ENCODE results near the gene AKAP6. TPM values are rescaled to one million over a fixed set of nuclear protein-coding genes. Genes with fewer than 3 reads are reported as not detected.

The AKAP6 gene
- total and polyA plus RNA-seq, 2 experiments from 2014 or later, result 0.38 to 0.42 TPM

DNA sequence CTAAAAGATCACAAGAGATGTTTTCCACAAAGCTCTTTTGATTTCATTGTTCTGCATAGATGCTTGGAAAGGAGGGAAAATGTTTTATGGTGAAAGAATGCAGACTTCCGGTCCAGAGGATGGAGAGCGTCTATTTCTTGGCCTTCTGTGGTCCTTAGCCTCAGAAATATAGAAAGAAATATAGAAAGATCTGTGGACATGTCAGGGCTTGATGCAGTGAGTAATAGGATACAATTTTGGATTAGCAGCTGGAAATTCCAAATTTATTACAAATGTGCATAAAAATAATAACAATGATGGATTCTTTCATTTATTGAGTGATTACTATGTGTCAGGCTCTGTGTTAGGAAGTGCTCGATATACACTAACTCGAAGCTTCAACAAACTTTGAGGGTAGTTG is 20.2 kb downstream of the AKAP6 start:
- Histone ChIP-seq H3K79me2 (replicated peaks; ENCODE audit: insufficient read depth) (no peaks in the 10 kb centered on the region), H3K4me2 (no peak overlapping the region), H3F3A (replicated peaks; ENCODE audit: low read depth) (no peaks in the 10 kb centered on the region), H4K20me1 (replicated peaks; ENCODE audit: insufficient read depth) (no peaks in the 10 kb centered on the region), H3K4me3 (no peak overlapping the region), H3K36me3 (ENCODE audit: insufficient read depth) (no peaks in the 10 kb centered on the region; the same call in 1 of the 2 replicates), H3K27ac (ENCODE audit: low read depth) (no peak overlapping the region), H3K9me2 (ENCODE audit: insufficient read depth) (peaks cover 6% of the 10 kb centered on the region; the same call in 1 of the 2 replicates), H3K27me3 (ENCODE audit: insufficient read depth) (no peaks in the 10 kb centered on the region), H2AFZ (no peak overlapping the region), H3K4me1 (ENCODE audit: insufficient read depth) (no peaks in the 10 kb centered on the region)
- no peak overlapping the region for H3K4me3 Mint-ChIP-seq
- no peaks in the 10 kb centered on the region for H3K9me3 Mint-ChIP-seq
- no peaks in the 10 kb centered on the region for H3K4me1 Mint-ChIP-seq
- no peak overlapping the region for H3K27ac Mint-ChIP-seq
- H3K27me3 Mint-ChIP-seq (ENCODE audit: insufficient read depth, low read depth, poor library complexity), result peaks cover 5% of the 10 kb centered on the region
- no peak for ATAC-seq
- DNase-seq (ENCODE audit: low spot score), result no peak
- no peaks in the 10 kb centered on the region for H3K36me3 Mint-ChIP-seq (ENCODE audit: low read depth)
- TF ChIP-seq CREB1 (CRISPR knock-in tag; IDR thresholded peaks at IDR 0.05; ENCODE audit: low read depth) (no peak), ZNF462 (CRISPR knock-in tag; IDR thresholded peaks at IDR 0.05) (no peak), EZH2 (IDR thresholded peaks at IDR 0.05; ENCODE audit: low read depth, unreplicated experiment) (no peak), ZNF114 (CRISPR knock-in tag; IDR thresholded peaks at IDR 0.05) (no peak), STAT1 (IDR thresholded peaks at IDR 0.05; ENCODE audit: unreplicated experiment) (no peak), EZH2phosphoT487 (IDR thresholded peaks at IDR 0.05; ENCODE audit: unreplicated experiment) (no peak)
- TF ChIP-seq, protein P1, sequence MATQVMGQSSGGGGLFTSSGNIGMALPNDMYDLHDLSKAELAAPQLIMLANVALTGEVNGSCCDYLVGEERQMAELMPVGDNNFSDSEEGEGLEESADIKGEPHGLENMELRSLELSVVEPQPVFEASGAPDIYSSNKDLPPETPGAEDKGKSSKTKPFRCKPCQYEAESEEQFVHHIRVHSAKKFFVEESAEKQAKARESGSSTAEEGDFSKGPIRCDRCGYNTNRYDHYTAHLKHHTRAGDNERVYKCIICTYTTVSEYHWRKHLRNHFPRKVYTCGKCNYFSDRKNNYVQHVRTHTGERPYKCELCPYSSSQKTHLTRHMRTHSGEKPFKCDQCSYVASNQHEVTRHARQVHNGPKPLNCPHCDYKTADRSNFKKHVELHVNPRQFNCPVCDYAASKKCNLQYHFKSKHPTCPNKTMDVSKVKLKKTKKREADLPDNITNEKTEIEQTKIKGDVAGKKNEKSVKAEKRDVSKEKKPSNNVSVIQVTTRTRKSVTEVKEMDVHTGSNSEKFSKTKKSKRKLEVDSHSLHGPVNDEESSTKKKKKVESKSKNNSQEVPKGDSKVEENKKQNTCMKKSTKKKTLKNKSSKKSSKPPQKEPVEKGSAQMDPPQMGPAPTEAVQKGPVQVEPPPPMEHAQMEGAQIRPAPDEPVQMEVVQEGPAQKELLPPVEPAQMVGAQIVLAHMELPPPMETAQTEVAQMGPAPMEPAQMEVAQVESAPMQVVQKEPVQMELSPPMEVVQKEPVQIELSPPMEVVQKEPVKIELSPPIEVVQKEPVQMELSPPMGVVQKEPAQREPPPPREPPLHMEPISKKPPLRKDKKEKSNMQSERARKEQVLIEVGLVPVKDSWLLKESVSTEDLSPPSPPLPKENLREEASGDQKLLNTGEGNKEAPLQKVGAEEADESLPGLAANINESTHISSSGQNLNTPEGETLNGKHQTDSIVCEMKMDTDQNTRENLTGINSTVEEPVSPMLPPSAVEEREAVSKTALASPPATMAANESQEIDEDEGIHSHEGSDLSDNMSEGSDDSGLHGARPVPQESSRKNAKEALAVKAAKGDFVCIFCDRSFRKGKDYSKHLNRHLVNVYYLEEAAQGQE (IDR thresholded peaks at IDR 0.05; ENCODE audit: unreplicated experiment), result no peak
- TF ChIP-seq, protein P2, sequence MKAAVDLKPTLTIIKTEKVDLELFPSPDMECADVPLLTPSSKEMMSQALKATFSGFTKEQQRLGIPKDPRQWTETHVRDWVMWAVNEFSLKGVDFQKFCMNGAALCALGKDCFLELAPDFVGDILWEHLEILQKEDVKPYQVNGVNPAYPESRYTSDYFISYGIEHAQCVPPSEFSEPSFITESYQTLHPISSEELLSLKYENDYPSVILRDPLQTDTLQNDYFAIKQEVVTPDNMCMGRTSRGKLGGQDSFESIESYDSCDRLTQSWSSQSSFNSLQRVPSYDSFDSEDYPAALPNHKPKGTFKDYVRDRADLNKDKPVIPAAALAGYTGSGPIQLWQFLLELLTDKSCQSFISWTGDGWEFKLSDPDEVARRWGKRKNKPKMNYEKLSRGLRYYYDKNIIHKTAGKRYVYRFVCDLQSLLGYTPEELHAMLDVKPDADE (IDR thresholded peaks at IDR 0.05), result no peak

All from GM23338 (cell line).